HG03469 (cell line): Measurements from ENCODE around the gene NCLN.
"Not testable (repeated sequence)": the region's sequence is repeated elsewhere in the genome, so short reads cannot be mapped to it uniquely, and the experiment has no call there.

Experiments used
- ATAC-seq: cut with Tn5 transposase; IDR thresholded peaks from one replicate; pipeline ENCODE4 v1.9.1; 2021; ENCODE audit warnings: mild to moderate bottlenecking, moderate library complexity, moderate number of reproducible peaks; ENCODE audit not compliant: unreplicated experiment

Gene NCLN

GRCh38 chr19:3185461-3186159 is at the start of gene NCLN:
NCLN (plus strand) TSS chr19:3185930; CDS start chr19:3186031, 101 bp downstream.
- peak; percentile 50 for ATAC-seq

- ATAC-seq = no peak
Measured at GRCh38 chr19:3135961-3136683, 49.6 kb upstream of the NCLN start, which contains the start of gene GNA15. GNA15 (plus strand) TSS chr19:3136033; CDS start chr19:3136451, 418 bp downstream.

GRCh38 chr19:3136684-3137055 is 49.1 kb upstream of the NCLN start:
- ATAC-seq = no peak

GRCh38 chr19:3137119-3137518 is 48.6 kb upstream of the NCLN start:
- ATAC-seq = no peak

- no peak for ATAC-seq
Measured at GRCh38 chr19:3138268-3138667, 47.5 kb upstream of the NCLN start.

- no peak for ATAC-seq
Measured at GRCh38 chr19:3140667-3141038, 45.1 kb upstream of the NCLN start.

GRCh38 chr19:3142292-3142670 is 43.4 kb upstream of the NCLN start:
- ATAC-seq = no peak

- no peak for ATAC-seq
Measured at GRCh38 chr19:3142781-3143337, 42.9 kb upstream of the NCLN start.

GRCh38 chr19:3145909-3146676 is 39.6 kb upstream of the NCLN start:
- ATAC-seq = no peak

- ATAC-seq = no peak
Measured at GRCh38 chr19:3146677-3147100, 39.0 kb upstream of the NCLN start.

- no peak for ATAC-seq
Measured at GRCh38 chr19:3148503-3148902, 37.2 kb upstream of the NCLN start.

- ATAC-seq = no peak
Measured at GRCh38 chr19:3149089-3149488, 36.6 kb upstream of the NCLN start.

GRCh38 chr19:3149526-3150505 is 35.9 kb upstream of the NCLN start:
- ATAC-seq = no peak

- ATAC-seq = no peak
Measured at GRCh38 chr19:3150739-3151329, 34.9 kb upstream of the NCLN start.

- no peak for ATAC-seq
Measured at GRCh38 chr19:3151563-3152418, 33.9 kb upstream of the NCLN start.

GRCh38 chr19:3152419-3152780 is 33.3 kb upstream of the NCLN start:
- ATAC-seq = no peak

GRCh38 chr19:3153286-3154230 is 32.2 kb upstream of the NCLN start:
- ATAC-seq = no peak

- ATAC-seq = not testable (repeated sequence)
Measured at GRCh38 chr19:3154447-3154846, 31.3 kb upstream of the NCLN start.
